Femur (tissue), 1 donor: ENCODE measurements around the gene APCDD1.
"Not testable (repeated sequence)": the region's sequence is repeated elsewhere in the genome, so short reads cannot be mapped to it uniquely, and the experiment has no call there.

ENCODE experiments used
- DNase-seq: peaks from one replicate; pipeline ENCODE4 v3.0.0-alpha.2; 2017

The APCDD1 gene

GRCh38 chr18:10463741-10464140, 9.3 kb downstream of the APCDD1 start:
- DNase-seq, result no peak

GRCh38 chr18:10464161-10464648, 9.8 kb downstream of the APCDD1 start:
- not testable (repeated sequence) for DNase-seq

- DNase-seq, result no peak
Measured at GRCh38 chr18:10465174-10465939, 10.9 kb downstream of the APCDD1 start.

GRCh38 chr18:10470429-10470828, 16.0 kb downstream of the APCDD1 start:
- no peak for DNase-seq

GRCh38 chr18:10471574-10471973, 17.1 kb downstream of the APCDD1 start:
- DNase-seq, result no peak

GRCh38 chr18:10473132-10473531, 18.7 kb downstream of the APCDD1 start:
- DNase-seq, result no peak

- DNase-seq, result no peak
Measured at GRCh38 chr18:10474309-10474708, 19.9 kb downstream of the APCDD1 start.

- no peak for DNase-seq
Measured at GRCh38 chr18:10475276-10475653, 20.8 kb downstream of the APCDD1 start.

- peak; percentile 48 for DNase-seq
Measured at GRCh38 chr18:10475654-10476291, 21.3 kb downstream of the APCDD1 start.

GRCh38 chr18:10476338-10476791, 21.9 kb downstream of the APCDD1 start:
- DNase-seq, result no peak

- DNase-seq, result no peak
Measured at GRCh38 chr18:10477121-10477862, 22.9 kb downstream of the APCDD1 start.

- no peak for DNase-seq
Measured at GRCh38 chr18:10477863-10478260, 23.4 kb downstream of the APCDD1 start.

GRCh38 chr18:10481831-10482230, 27.4 kb downstream of the APCDD1 start:
- DNase-seq, result no peak

- no peak for DNase-seq
Measured at GRCh38 chr18:10482363-10482984, 28.0 kb downstream of the APCDD1 start.

GRCh38 chr18:10482985-10483949, 28.8 kb downstream of the APCDD1 start:
- DNase-seq, result peak; percentile 57

- no peak for DNase-seq
Measured at GRCh38 chr18:10485475-10485874, 31.0 kb downstream of the APCDD1 start.

- no peak for DNase-seq
Measured at GRCh38 chr18:10486362-10486761, 31.9 kb downstream of the APCDD1 start.

- no peak for DNase-seq
Measured at GRCh38 chr18:10487154-10487553, 32.7 kb downstream of the APCDD1 start.

- DNase-seq, result no peak
Measured at GRCh38 chr18:10488017-10488416, 33.6 kb downstream of the APCDD1 start.

GRCh38 chr18:10490401-10491165, 36.1 kb downstream of the APCDD1 start:
- peak; percentile 57 for DNase-seq

- DNase-seq, result no peak
Measured at GRCh38 chr18:10495936-10496335, 41.5 kb downstream of the APCDD1 start.
